ENCODE results near the gene SLC25A18.
"Not testable (repeated sequence)": the region's sequence is repeated elsewhere in the genome, so short reads cannot be mapped to it uniquely, and the experiment has no call there.

SLC25A18 gene

GRCh38 chr22:17607891-17608521, 44.7 kb downstream of the SLC25A18 start:
- DNase-seq (ENCODE audit: low read depth) = no peak

- no peak for DNase-seq (ENCODE audit: low read depth)
These were observed 48.8 kb downstream of the SLC25A18 start for GRCh38 chr22:17612057-17612456.

GRCh38 chr22:17613280-17613679, 50.0 kb downstream of the SLC25A18 start:
- DNase-seq (ENCODE audit: low read depth) = no peak

- no peak for DNase-seq (ENCODE audit: low read depth)
These were observed 64.7 kb downstream of the SLC25A18 start for GRCh38 chr22:17627961-17628405.

DNA sequence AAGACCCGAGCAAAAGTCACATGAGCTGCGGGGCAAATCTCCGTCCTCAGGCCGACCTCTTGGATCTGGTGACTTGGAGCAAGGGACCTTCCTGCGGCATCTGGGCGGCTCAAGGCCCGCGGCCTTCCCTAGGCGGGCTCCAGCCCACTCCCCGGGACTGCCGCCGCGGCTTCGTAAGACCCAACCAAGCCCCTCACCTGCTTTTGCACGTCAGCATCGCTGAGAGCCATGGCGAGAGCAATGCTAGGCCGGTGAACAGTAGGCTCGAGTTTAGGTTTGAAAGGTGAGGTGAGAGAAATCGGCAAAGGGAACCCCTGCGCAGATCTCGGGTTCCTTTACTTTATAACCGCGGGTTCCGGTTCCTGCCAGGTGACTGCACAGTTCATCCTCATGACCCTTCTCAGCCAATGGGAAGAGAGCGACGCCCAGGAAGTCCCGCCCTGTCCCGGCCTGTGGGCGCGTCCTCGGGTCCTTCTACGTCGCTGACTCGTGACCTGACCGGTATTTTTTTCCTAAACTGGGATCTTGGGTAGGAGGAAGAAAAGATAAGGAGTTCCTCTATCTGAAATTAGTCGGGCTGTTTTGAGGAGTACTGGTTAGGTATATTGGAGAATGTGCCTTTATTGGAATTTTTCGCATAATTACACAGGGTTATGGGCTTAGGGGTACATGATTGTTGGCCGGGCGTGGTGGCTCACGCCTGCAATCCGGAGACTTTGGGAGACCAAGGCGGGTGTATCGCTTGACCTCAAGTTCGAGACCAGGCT, 65.3 kb downstream of the SLC25A18 start, which contains the start of gene ATP6V1E1:
ATP6V1E1 (minus strand) TSS at position 344 of the 767 bp plus-strand sequence; CDS start at position 230, 114 bp downstream.
- peak; percentile 81 for DNase-seq (ENCODE audit: low read depth)

- DNase-seq (ENCODE audit: low read depth) = no peak
These were observed 65.8 kb downstream of the SLC25A18 start for GRCh38 chr22:17629173-17629489.

DNA sequence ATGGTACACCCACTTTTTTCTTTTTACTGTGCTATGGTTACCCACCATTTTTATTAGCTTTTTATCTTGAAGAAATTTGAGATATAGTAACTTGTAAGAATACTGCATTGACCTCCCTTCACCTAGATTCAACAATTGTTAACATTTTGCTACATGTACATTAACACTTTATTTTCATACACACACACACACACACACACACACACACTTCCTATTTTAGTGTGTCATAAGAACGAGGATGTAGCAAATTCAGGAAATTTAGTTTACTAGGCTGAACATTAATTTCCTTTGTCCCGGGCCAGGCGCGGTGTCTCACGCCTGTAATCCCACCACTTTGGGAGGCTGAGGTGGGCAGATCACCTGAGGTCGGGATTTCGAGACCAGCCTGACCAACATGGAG, 66.3 kb downstream of the SLC25A18 start:
- DNase-seq (ENCODE audit: low read depth) = no peak

- no peak for DNase-seq (ENCODE audit: low read depth)
These were observed 67.8 kb downstream of the SLC25A18 start for GRCh38 chr22:17631076-17631565.

DNA sequence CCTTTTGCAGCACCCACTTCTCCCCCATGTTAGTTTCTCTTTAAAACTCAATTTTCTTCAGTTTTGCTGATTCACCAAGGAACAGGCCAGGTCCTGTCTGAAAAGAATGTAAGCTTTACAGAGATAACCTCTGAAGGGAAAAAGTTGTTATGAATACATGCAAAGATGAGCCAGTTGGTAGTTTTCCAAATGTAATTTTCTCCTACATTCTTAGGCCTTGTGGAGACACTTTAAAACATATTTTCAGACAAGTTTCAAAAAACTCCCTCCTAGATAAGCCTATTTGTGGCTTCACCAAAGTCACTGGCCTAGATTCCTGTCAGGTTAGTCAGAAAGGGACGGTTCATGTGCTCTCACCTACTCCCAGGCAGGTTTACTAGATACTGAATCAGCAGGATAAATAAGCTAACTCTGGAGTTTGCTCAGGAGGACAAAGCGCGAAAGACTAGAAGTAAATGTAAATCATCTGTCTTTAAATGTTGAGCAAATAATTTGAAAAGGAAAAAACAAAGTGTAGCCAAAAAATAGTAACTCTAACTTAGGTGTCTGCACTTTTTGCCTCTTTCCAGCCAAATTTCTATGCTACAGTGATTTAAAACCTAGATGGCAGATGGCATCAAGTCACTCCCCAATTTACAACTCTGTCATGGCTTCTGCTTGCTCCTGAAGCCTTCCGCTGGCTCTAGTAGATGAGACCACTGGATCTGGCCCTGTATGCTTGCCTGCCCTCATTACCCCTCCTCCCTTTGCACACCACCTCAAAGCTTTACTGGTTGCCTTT, 70.1 kb downstream of the SLC25A18 start:
- DNase-seq (ENCODE audit: low read depth) = no peak

GRCh38 chr22:17633998-17634323, 70.7 kb downstream of the SLC25A18 start:
- DNase-seq (ENCODE audit: low read depth) = no peak

DNA sequence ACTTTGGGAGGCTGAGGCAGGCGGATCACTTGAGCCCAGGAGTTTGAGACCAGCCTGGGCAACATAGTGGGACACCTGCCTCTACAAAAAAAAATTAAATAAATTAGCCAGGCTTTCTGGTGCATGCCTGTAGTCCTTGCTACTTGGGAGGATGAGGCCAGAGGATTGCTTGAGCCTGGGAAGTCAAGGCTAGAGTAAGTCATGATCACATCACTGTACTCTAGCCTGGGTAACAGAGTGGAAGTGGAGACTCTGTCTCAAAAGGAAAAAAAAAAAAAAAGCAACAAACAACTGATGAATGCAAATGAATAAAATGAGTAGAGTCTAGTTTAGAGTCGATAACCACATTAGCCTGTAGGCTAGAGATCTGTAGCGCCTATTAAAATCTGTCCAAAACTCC, 71.4 kb downstream of the SLC25A18 start:
- DNase-seq (ENCODE audit: low read depth) = no peak

DNA sequence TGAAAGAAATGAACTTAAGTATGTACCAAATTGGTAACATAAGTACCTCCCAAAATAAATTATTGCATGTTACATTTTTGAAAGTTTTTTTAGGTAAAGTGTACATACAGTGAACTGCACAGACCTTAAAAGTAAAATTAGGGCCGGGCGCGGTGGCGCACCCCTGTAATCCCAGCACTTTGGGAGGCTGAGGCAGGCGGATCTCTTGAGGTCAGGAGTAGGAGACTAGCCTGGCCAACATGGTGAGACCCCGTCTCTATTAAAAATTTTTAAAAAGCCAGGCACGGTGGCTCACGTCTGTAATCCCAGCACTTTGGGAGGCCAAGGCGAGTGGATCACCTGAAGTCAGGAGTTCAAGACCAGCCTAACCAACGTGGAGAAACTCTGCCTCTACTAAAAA, 73.6 kb downstream of the SLC25A18 start:
- DNase-seq (ENCODE audit: low read depth) = not testable (repeated sequence)

DNA sequence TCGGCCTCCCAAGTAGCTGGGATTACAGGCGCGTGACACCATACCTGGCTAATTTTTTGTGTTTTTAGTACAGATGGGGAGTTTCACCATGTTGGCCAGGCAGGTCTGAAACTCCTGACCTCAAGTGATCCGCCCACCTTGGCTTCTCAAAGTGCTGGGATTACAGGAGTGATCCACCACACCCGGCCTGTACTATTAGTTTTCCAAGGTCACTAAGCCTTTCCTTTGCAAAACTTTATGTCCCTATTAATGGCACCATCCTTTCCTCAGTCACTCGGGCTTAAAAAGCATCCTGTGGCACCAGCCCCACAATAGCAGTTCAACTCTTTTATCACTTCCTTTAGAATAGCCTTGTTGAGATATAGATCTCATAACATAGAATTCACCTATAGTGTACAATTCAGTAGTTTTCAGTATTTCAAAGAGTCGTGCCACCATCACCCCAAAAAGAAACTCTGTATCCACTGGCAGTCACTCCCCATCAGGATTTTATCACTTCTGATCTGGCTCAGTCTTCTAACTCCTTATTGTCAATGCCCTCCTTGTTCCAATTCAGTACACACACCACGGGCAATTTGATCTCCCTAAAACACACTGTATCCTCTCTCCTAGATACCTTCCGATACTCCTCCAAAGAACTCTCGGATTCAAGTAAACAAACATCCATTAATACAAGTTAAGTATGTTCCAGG, 74.3 kb downstream of the SLC25A18 start:
- DNase-seq (ENCODE audit: low read depth) = no peak

DNA sequence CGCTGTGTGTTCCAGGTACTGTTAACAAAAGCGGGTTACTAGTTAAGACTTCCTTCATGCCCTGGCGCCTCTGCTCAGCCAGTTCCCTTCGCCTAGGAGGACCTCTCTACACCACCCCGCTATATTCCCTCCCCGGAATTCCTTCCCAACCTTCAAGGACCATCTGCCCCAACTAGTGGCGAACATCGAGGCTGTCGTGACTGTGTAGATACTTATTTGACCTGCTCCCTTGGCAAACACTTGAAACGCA, 74.8 kb downstream of the SLC25A18 start:
- DNase-seq (ENCODE audit: low read depth) = no peak

DNA sequence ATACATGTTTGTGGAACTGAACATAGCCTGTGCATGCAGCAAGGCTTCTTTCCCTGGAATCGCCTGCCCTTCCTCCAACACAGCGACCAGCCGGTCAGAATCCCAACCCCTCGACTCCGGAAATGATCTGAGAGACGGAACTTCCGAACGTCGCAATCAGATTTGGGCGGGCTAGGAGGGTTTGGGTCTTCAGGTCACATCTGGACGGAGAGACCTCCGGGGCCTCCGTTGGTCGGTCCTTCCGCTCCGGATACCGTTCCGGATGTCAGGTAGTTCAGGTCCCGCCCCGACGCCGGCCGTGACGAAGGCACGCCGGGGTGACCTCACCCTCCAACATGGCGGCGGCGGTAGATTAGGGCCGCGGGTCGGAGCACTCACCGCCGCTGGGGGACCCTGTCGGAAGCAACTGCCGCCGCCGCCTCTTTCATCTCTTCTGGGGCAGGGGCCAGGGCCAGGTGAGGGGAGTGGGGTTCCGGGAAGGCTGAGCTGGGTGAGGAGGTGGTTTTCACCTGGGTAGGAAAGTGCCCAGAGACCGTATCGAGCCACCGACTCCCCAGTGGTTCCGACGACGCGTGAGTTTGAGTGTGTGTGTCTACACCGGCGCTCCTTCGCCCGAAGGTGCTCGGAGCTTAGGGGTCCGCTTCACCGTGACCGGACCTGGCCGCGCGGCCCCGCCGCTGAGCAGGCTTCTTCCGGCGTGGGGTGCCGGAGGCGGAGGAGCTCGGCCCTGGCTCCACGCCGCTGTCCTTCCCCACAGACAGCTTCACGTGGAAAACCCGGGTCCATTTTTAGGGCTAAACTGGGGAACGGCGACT, 75.3 kb downstream of the SLC25A18 start, which contains the start of gene BCL2L13:
BCL2L13 (plus strand) TSS at position 326 of the 815 bp plus-strand sequence. CDS start 16,955 bp downstream, outside the sequence.
- peak; percentile 79 for DNase-seq (ENCODE audit: low read depth)

- DNase-seq (ENCODE audit: low read depth) = no peak
These were observed 76.0 kb downstream of the SLC25A18 start for GRCh38 chr22:17639247-17639741.
